HG02763 (cell line): ENCODE results near the gene MRPS11.
"Not testable (repeated sequence)": the region's sequence is repeated elsewhere in the genome, so short reads cannot be mapped to it uniquely, and the experiment has no call there.

Experiments
- ATAC-seq: cut with Tn5 transposase; IDR thresholded peaks from one replicate; pipeline ENCODE4 v1.9.1; 2021; ENCODE audit warnings: mild to moderate bottlenecking, moderate library complexity; ENCODE audit not compliant: unreplicated experiment

The MRPS11 gene

GRCh38 chr15:88467073-88467934 is at the start of gene MRPS11, which contains the start of gene MRPL46:
Gene MRPS11 (plus strand): TSS chr15:88467708. CDS start chr15:88467718, 10 bp downstream.
Gene MRPL46 (minus strand): TSS chr15:88467388. CDS start chr15:88467377, 11 bp downstream.
- peak; percentile 93 for ATAC-seq

GRCh38 chr15:88419830-88420229 is 47.7 kb upstream of the MRPS11 start:
- no peak for ATAC-seq

- no peak for ATAC-seq
Measured at GRCh38 chr15:88423331-88423730, 44.2 kb upstream of the MRPS11 start.

GRCh38 chr15:88426304-88426703 is 41.2 kb upstream of the MRPS11 start:
- no peak for ATAC-seq

GRCh38 chr15:88428053-88428452 is 39.5 kb upstream of the MRPS11 start:
- ATAC-seq = no peak

GRCh38 chr15:88428805-88429605 is 38.5 kb upstream of the MRPS11 start:
- no peak for ATAC-seq

GRCh38 chr15:88430051-88430450 is 37.5 kb upstream of the MRPS11 start:
- ATAC-seq = no peak

GRCh38 chr15:88431441-88431840 is 36.1 kb upstream of the MRPS11 start:
- no peak for ATAC-seq

GRCh38 chr15:88433046-88433685 is 34.3 kb upstream of the MRPS11 start:
- ATAC-seq = no peak

GRCh38 chr15:88434106-88434505 is 33.4 kb upstream of the MRPS11 start:
- ATAC-seq = not testable (repeated sequence)

- ATAC-seq = no peak
Measured at GRCh38 chr15:88438181-88438580, 29.3 kb upstream of the MRPS11 start.

GRCh38 chr15:88440021-88440420 is 27.5 kb upstream of the MRPS11 start:
- ATAC-seq = no peak

GRCh38 chr15:88441076-88441730 is 26.3 kb upstream of the MRPS11 start:
- ATAC-seq = no peak

GRCh38 chr15:88447206-88447605 is 20.3 kb upstream of the MRPS11 start:
- no peak for ATAC-seq

GRCh38 chr15:88447741-88448140 is 19.8 kb upstream of the MRPS11 start:
- ATAC-seq = no peak

GRCh38 chr15:88448991-88449461 is 18.5 kb upstream of the MRPS11 start:
- no peak for ATAC-seq

GRCh38 chr15:88449581-88449980 is 17.9 kb upstream of the MRPS11 start:
- no peak for ATAC-seq

GRCh38 chr15:88450125-88450798 is 17.2 kb upstream of the MRPS11 start:
- ATAC-seq = no peak

GRCh38 chr15:88453651-88454050 is 13.9 kb upstream of the MRPS11 start:
- ATAC-seq = no peak

- ATAC-seq = no peak
Measured at GRCh38 chr15:88454236-88454635, 13.3 kb upstream of the MRPS11 start.
